SIG-M5 treated with dmso at 0.1 percent for 504 hours (cell line): ENCODE results near the gene CCDC188.
"Not testable (repeated sequence)": the region's sequence is repeated elsewhere in the genome, so short reads cannot be mapped to it uniquely, and the experiment has no call there.

Experiments used
- DNase-seq: peaks from one replicate; lab custom pipeline; 2025; ENCODE audit not compliant: unreplicated experiment; lab: John Stamatoyannopoulos, UW

The CCDC188 gene

DNA sequence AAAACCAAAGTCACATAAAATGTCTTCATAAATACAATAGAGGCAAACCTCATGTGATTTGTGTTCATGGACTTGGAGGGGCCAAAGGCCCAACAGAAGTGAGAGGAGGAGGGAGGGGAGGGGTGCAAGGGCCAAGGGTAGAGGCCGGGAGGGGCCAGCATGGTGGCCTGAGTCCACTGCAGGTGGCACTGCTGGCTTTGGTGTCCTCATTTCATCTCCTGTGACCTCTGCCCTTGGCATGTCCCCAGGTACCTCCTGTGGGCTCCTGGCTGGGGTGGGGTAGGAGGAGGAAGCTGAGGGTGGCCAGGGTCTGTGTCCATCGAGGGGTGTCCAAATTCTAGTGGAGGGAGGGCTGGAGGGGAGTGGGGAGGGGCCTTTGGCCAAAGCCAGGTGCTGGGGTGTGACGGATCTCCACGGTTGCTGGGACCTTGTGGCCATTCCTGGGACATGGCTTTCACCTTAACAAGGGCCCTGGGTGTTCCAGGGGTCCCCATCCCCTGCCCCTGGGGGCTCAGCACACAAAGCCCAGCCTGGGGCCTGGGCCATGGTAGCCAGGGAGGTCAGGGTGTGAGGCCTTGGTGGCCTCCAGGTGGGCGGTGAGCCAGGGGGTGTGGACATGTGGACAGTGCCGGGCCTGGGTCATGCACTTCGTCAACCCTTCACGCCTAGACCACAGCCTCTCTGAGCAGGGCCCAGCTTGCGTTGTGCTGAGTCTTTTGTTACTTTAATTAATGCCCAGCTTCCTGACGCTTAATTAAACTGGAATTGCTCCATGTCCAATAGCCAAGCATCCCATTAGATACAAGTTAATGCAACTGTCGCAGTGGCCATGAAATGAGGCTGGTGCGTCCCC lies 20.7 kb upstream of the CCDC188 start:
- no peak for DNase-seq

DNA sequence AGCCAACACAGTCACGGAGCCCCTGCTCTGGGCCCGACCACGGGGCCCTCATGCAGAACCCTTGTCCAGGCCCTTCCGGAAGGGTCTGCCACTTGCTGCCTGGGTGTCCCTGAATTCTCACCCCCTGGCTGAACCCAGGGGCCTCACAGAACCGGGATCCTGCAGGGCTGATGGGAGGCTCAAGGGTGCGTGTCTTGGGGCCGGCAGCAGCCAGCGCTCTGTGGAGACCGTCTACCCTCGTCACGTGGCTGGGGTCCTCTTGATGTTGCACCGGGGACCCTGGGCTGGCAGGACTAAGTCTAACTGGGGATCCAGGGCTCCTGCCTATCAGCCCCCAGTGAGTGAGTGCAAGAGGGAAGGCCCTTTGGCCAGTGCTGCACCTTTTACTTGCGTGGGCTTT lies 19.3 kb upstream of the CCDC188 start:
- no peak for DNase-seq

DNA sequence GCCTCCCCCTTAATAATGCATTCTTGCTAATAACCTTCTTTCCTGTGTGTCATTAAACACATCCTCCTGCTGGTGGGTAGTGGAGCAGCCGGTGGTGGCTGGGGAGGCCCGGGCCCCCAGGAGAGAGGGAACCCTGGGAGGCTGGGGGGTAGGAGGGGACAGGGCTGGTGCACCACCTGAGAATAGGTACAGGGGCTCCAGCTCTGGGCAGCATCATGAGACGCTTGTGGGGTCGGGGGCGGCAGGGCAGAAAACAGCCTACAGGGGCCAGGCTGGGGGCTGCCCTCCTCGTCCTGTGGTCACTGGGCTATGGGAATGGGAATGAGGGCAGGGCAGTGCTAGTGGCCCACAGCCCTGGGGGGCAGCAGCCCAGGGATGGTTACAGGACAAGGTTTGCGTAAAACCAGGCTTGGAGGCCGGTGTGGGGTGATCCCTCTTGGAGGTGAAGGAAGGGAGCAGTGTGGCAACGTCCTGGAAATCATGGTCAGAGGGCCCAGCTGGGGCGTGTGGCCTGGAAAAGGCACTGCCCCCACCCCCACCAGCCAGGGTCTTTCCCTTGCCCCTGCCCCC lies 18.5 kb upstream of the CCDC188 start:
- DNase-seq = no peak

DNA sequence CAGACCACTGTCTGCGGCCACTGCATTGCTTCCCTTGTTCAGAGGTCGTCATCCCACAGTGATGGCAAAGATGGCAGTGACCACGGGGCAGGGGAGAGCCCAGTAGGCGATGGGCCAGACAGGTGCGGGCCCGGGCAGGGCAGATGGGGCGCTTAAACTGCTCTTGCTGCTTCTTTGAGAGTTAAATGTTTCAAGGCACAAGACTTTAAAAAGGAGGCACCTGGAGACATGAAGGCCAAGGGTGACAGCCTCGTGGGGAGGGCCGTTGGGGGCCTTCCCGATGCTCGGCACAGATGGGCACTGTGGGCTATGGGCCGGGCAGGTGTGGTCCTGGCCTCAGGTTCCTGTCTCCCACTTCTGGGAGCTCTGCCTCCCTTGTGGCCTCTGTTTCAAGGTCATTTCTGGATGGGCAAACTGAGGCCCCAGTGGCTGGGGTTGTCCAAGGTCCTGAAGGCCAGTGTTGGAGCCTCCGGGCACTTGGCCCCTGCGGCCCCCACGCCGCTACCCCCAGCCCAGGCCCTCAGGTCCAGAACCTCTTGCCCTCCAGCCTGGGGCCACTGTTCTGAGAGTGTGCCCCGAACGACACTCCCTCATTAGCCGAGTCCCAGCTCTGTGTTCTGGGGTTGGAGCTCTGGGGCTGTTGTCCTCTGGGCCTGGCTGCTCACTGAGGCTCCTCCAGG lies 16.9 kb upstream of the CCDC188 start:
- no peak for DNase-seq

DNA sequence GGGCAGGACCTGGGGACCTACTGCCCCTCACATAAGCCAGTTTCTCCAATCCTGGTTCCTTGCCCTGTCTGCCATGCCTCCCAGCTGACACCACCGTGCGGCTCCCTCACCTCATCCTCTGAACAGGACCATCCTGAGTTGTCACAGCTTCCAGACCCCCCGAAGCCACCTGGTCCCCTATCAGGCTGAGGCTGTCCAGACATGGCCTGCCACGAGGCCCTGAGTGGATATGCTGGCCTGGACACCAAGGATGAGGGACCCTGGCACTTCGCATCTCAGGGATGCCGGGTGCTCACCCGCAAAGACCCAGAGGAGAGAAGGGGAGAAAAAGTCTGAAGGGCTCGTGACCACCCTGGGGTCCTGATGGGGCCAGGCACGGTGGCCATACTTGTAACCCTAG lies 15.8 kb upstream of the CCDC188 start:
- no peak for DNase-seq

DNA sequence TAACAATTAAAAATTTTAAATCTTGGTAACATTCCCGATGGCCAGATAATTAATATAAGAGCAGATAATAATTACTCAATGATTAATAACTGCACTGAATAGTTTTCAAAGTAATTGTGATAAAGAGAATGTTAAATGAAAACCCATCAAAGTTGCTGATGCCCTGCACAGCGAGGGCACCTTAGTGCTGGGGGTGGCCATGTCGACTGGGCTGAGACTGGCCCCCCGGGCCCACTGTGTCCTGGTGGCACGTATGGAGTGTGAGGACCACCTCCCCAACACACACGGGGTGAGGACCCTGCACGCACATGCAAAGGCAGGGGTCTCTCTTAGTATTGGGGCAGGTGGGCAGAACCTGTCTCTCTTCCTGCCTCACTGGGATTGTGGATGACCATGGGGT lies 15.1 kb upstream of the CCDC188 start:
- DNase-seq = no peak

DNA sequence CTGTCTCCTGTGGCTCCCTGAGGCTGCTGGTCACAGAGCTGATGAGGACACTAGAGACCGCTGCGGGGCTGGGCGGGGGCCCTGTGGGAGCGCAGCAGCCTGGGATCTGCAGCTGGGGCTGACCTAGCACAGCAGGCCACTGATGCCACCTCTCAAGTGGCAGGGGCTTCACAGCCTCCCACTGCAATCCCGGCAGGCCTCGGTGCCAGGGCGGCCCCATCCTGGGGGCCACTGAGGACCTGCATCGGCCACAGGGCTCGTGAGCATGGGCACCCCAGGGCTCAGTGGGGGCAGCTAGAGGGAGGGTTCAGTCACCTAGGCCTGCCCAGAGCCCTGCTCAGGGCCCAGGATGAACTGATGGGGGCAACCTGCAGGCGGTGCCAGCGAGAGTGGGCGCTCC lies 14.6 kb upstream of the CCDC188 start:
- DNase-seq = no peak

DNA sequence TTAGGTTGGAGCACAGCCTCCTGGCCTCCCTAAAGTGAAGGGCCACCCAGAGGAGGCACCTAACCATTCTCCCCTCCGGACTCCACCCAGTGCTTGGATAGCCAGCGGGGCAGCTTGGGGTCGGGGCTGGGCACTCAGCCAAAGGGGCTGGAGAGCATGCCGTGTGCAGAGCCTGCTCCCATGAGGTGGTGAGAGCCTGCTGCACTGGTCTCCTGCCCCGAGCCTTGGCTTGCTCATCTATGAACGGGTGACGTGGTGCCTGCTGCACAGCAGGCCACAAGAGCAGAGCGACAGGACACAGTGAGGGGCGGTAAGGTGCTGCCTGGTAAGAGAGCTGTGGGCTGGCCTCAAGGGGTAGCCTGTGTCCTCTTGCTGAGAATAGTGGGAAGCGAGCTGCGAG lies 14.0 kb upstream of the CCDC188 start:
- DNase-seq = no peak

DNA sequence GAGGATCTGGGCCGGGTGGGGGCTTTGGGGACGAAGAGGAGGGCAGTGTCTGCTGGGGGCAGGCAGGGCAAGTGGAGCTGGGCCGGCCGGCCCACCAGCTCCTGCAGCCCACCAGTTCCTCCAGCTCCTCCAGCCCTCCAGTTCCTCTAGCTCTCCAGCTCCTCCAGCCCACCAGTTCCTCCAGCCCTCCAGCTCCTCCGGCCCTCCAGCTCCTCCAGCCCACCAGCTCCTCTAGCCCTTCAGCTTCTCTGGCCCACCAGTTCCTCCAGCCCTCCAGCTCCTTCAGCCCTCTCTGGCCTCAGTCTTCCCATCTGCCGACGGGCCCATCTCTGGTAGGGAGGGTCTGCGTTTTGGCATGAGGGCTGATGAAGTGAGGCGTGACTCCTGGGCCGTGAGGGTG lies 9.2 kb upstream of the CCDC188 start:
- DNase-seq = no peak

DNA sequence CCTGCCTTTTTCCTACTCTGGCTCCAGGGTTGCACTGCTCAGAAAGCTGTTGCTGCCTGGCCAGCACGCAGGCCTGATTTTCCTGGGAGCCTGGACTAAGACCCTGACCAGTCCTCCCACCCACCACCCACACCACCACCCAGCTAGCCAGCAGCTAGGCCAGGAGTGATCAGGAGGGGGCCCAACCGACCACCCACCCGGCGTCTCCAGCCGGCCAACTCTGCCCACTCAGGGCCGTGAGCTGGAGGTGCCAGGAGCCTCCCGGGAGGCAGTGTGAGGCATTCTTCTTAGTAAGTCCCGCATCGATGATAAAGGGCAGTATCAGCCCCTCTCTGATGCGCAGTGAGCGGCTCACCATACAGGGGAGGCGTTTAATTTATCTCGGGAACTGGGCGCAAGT lies 8.7 kb upstream of the CCDC188 start:
- not testable (repeated sequence) for DNase-seq

DNA sequence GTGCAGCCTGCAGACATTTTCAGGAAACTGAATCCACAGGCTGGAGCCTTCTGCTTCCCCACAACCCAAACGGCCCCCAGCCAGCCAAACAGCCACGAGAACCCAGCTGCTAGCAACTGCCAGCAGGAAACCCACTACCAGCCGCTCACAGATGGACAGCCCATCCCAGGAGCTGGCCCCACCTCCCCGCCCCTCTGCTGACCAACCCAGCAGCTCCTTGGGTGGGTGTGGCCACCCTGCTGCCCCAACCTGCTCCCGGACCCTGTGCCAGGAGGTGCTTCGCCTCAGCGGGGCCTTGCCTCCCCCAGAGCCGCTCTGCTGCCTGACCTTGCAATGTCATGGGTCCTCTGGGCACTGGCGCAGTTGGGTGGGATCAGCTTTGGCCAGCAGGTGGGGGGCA lies 8.2 kb upstream of the CCDC188 start:
- no peak for DNase-seq

DNA sequence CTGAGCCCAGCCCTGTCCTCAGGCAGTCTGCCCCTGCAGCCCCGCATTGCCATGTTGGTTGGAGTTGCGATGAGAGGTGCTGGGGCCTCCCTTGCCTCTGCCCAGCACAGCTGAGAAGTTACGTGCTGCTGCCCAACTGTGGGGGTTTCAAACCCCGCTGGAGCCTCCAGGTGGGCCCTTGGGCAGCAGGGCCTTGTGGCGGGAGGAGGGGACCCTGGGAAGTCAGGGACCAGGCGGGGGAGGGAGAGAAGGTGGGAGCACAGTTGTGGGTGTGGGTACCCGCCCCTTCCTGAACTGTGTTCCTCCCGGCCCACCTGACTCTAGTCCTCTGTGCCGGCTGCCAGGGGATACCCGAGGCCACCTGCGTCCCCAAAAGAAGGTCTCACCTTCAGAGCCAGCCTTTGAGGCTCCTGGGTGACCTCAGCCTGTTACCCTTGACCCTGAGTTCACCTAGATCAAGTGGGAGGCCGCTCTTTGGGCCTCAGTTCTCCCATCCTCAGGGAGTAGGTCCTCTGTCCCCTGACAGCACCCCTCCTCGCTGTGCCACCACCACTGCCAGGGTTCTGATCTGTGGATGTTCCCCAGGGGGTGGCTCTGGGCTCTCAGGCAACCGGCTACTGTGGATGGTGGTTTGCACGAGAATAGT lies 7.7 kb upstream of the CCDC188 start:
- DNase-seq = no peak

DNA sequence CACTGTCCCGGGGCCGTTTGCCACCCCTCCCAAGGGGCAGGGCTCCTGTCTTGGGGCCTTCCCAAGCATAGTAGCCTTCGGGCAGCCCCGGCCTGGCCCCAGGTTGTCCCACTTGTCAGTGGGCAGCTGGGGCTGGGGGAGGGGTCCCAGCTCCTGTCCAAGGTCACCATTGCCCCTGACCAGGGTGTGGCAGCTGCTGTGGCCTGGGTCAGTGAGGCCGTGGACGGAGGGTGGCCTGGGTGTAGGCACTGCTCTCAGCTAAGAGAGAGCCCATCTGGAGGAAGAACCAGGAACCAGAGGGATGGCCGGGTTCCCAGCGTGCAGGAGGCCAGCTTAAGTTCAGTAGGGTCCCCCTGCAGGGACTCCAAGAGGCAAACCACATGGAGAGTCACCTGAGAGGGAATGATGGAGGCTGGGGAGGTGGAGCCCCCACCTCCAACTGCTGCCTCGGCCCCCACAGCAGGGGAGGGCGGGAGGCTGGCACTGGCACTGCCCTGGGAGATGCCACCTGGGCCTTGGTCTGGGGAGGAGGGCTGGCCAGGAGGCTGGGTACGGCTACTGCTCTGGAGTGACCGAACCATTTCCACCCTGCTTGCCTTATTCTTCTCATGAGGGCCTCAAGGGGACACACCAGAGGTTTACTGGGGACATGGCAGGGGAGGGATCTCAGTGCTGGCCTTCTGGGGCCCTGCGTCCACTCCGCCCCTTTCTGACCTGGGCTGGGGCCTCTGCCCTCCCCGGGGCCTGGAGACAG lies 6.8 kb upstream of the CCDC188 start:
- no peak for DNase-seq

DNA sequence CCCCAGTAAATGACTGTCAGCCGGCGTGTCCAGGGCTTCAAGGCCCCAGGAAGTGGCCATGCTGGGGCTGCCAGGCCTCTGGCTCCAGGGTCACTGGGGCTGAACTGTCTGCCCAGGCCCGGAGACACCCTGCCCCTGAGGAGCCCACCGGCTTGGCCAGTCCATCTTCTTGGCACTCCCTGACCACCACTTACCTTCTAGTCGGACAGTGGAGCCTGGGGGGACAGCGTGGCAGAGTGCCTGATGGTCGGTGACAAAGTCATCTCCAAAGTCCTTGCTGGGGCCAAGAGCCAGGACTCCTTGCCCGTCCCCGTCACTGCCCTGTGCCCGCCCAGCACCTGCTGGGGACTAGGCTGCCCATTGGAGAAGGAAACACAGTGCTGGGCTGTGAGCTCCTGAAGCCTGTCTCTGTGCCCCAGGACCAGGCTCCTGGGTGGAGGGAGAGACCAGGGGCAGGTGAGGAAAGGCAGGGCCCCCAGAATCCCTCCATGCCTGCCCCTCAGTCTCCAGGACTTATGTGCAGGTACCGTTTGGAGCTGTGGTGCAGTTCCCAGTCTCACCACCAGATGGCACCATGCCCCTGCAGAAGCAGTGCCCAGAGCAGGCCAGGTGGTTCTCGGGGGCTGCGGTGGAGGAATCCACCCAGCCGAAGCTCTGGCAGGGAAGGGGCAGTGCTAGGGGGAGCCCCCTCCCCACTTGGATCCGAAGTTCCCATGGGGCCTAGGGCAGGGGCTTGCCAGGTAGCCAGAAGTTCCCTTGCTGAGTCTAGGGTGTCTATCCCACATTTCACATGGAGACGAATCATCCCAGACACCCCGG lies 6.0 kb upstream of the CCDC188 start:
- DNase-seq = peak; percentile 30

DNA sequence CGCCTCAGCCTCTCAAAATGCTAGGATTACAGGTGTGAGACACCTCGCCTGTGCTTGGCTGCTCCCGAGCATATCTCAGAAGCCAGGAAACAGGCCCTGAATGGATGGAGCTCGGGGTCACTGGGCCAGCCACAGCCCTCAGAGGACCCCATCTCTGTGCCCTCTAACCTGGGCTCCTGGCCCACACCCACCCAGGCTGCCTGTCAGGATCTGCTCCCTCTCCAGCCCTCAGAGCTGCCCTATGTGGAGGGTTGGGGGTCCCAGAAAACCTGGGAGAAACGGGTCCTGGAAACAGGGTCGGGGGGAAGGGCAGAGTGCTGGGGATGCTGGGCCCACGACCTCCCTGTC lies 5.2 kb upstream of the CCDC188 start:
- DNase-seq = no peak

DNA sequence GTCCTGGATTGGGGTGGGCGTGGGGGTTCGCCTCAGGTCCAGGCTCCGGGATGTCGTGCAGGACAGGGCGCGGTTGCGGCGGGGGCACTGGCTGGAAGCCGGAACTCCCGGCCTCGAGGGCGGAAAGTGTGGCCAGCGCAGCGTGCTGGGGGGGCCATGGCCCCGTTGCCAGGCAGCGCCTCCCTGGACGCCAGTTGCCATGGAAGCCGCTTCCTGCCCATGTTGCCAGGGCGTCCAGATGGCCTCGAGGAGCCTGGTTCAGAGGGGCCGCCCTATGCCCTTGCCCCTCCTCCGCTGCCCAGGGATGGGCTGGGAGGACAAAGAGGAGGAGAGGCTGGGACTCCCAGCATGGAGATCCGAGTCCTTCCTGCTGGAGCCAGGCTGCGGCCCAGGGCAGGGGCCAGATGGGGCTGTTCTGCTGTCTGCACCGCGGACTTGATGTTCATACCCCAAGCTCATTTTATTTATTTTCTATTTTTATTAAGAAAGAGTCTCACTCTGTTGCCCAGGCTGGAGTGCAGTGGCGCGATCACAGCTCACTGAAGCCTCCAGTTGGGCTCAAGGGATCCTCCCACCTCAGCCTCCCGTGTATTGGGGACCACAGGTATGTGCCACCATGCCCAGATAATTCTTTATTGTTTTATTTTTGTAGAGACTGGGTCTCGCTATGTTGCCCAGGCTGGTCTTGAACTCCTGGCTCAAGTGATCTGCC lies 4.6 kb upstream of the CCDC188 start:
- DNase-seq = no peak

DNA sequence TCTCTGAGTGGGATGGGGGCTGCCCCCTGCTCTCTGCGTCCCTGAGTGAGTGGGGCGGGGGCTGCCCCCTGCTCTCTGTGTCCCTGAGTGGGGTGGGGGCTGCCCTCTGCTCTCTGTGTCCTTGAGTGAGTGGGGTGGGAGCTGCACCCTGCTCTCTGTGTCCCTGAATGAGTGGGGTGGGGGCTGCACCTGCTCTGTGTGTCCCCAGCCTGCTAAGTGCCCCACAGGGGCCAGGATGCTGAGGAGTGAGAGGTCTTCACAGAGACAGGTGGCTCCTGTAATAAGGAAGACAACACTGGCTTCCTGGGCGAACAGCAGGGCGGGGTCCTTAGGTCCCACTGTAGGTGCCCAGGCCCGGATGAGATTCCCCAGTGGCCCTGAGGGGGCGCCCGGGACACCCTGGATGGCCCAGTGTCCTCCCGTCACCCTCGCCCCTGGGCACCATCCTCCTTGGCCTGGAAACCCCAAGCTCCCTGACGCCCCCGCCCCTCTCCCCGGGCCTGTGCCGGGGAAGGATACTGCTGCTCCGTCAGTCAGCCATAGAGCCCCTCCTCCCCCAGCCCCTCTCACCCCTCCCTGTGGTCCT lies 3.8 kb upstream of the CCDC188 start:
- DNase-seq = no peak

DNA sequence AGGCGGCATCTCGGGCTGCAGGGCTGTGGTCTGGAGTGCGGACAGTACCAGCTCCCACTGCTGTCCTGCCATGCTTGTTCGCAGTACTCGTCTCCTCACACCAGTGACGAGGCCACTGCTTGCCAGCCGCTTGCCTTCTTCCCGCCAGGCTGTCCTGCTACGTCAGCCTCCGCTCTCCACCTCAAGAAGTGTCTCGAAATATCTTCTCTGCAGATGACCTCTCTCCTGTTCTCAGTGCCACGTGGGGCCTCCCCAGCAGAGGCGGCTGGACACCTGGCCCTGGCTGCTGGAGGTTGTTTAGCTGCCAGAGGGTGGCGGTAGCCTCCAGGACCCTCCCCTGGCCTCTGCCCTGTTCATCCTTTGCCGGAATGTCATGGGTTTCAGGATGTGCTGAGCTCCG lies 3.1 kb upstream of the CCDC188 start:
- no peak for DNase-seq

DNA sequence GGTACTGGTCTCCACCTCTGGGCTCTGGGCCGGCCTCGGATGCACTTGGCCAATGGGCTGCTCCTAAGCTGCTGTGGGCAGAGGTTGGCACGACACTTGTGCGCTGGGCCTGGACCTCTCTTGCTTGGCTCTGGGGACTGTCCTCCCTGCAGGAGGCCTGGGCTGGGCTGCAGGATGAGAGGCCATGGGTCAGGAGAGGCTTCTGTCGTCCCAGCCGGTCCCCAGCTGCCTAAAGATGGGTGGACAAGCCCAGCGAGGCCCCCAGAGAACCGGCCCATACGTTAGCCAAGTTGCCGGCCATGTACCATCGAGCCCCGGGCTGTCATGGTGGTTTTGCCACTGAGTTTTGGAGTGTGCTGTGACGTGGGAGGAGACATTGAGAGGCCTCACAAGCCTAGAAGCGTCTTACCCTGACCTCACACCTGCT lies 1.6 kb upstream of the CCDC188 start:
- no peak for DNase-seq

DNA sequence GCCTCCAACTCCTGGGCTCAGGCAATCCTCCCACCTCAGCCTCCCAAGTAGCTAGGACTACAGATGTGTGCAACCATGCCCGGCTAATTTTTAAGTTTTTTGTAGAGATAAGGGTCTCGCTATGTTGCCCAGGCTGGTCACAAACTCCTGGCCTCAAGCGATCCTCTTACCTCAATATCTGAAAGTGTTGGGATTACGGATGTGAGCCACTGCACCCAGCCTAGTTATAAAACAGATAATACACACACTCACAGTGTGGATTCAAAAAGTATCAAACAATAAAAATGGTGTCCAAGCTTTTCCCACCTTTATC lies 377 bp upstream of the CCDC188 start:
- DNase-seq = no peak
